Lung microvascular endothelial cell (primary cell): Measurements from ENCODE around the gene BIN1. TPM values are rescaled to one million over a fixed set of nuclear protein-coding genes. Genes with fewer than 3 reads are reported as not detected.
A peak's percentile ranks its signal among the peaks of the same experiment; 100 is the strongest.

ENCODE experiments used
- DNase-seq, 2 donors: peaks; one replicate each; pipeline versions ENCODE4 v3.0.0 to v3.0.0-alpha.2; 2010; ENCODE audit warnings: low read depth in 2 of 2
- total RNA-seq: library from RNA; depleted of rRNA; stranded (reverse); fragments of >200 nt; gene quantifications from 2 replicates; pipeline ENCODE4 v1.2.1, GENCODE V29; 2014

BIN1 gene, protein sequence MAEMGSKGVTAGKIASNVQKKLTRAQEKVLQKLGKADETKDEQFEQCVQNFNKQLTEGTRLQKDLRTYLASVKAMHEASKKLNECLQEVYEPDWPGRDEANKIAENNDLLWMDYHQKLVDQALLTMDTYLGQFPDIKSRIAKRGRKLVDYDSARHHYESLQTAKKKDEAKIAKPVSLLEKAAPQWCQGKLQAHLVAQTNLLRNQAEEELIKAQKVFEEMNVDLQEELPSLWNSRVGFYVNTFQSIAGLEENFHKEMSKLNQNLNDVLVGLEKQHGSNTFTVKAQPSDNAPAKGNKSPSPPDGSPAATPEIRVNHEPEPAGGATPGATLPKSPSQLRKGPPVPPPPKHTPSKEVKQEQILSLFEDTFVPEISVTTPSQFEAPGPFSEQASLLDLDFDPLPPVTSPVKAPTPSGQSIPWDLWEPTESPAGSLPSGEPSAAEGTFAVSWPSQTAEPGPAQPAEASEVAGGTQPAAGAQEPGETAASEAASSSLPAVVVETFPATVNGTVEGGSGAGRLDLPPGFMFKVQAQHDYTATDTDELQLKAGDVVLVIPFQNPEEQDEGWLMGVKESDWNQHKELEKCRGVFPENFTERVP
- 30.0 and 37.3 TPM in 2 replicates for total RNA-seq

DNA sequence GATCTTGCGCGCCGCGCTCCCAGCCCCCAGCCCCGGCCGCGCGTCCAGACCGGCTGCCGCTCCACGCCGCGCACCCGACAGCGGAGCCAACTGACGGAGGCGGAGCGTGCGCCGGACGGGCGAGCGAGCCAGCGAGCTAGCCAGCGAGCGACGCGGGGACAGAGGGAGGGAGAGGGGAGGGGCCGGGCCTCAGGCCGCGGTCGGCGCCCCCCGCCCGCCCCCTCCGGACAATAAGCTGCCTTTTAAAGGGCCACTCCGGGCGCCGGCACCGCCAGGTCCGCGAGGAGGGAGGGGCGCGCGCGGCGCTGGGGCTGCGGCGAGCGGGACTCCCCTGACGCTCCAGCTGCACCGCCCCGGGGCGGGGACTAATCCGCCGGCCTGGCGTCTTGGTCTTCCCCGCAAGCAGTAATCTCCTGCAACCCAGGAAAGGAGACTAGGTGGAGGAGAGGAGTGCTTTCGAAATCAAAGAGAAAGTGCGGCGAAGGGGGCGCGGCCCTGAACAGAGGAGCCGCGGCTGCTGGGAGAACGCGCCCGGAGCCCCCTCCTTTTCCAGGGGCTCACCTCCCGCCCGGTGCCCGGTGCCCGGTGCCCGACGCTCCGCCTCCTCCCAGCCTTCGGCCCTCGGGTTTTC lies at the start of gene BIN1:
Gene BIN1 (minus strand): TSS at position 164 of the 631 bp plus-strand sequence. CDS start 211 bp downstream, outside the sequence.
- DNase-seq, result peak; percentile 94 to 95

DNA sequence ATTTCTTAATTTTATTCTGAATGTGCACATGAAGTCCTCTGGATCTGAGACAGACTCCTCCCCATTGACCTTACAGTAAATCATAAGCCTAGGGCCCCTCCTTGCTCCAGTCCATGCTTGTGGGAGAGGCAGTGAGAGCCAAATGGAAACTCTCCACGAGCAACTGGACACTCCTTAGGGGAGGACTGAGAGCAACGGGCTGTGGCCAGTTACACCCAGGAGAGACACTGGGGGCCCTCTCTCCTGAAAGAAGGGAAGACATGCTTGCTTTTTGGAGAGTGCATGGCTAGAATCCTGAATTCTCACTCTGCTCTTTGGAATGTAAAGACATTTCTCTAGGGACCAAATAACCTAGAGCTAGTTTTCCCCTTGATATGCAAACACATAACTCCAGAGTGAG lies 49.0 kb upstream of the BIN1 start:
- DNase-seq, result no peak

DNA sequence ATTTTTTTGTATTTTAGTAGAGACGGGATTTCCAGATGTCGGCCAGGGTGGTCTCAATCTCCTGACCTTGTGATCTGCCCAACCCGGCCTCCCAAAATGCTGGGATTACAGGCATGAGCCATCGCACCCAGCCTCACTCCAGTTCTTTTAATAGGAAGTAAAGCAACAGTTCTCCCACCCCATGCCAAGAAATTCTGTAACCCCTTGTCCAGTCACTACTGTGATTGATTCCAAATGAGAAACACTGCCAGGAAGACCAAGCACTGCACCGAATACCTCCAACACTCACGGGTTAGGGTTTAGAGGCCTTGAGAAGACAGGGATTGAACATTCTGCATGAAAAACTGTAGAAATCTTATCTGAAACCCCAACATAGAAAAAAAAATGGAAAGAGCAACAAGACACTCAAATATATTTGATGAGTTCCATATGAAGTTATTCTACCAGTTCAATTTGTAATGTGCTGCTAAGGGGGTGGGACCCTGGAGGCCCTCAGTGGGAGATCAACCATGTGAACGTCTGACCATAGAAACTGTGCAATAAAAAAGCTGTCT lies 48.2 kb upstream of the BIN1 start:
- peak in 1 of 2 donors; percentile 37 for DNase-seq

DNA sequence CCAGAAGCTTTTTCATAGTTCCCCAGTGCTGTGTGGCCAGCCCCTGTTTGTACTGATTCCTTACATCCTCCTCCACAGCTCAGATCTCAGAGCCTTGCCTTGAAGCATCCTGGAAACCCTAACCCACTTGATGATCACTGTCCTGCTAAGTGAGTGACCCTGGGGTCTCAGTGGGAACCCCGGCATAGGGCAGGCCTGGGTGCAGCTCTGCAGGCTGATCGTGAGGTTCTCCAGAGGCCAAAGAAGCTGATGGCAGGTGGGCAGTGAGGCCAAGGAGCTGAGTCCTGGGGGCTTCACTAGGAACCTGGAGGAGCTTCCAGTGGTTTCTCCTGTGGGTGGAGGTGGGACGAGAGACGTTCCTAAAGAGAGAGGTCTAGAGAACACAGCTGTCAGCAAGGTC lies 47.4 kb upstream of the BIN1 start:
- DNase-seq, result no peak

DNA sequence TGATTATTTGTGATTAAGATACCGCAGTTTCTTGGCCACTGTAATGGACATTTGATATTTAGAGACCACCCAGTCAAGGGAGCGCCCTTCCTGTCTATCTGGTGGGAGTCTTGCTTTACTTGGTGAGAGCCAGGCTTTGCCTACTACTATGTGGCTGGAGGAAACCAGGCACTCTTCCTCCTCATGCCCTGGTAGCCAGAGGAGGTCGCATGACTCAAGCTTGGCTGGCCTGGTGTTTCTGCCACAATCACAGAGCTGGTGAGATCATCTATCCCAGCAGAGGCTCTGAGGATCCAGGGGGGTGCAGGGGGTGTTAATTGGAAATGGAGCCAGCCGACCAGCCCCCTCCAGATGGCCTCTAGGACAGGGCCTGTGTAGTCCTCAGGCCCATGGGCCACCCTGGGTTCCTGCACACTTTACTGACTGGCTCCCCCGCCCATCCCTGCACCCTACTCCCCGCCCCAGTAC lies 46.8 kb upstream of the BIN1 start:
- DNase-seq, result peak; percentile 59 to 94

DNA sequence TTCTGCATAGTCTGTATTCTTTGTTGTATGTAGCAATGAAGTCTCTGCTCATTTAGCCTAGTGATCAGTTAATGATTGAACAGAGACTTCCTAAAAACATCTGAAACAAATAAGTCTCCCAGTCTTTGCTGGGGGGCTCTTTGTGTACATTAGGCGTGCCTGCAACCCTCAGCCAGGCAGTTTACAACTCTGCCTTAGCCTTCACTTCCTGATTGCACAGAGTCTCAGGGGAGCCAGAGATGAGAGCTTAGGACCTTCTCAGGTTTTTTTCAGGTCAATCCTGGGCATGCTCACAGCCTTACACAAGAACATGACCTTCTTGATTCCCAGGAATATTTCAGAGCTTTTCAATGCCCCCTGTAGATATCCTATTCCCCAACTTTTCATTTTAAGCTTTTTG lies 44.0 kb upstream of the BIN1 start:
- no peak for DNase-seq

DNA sequence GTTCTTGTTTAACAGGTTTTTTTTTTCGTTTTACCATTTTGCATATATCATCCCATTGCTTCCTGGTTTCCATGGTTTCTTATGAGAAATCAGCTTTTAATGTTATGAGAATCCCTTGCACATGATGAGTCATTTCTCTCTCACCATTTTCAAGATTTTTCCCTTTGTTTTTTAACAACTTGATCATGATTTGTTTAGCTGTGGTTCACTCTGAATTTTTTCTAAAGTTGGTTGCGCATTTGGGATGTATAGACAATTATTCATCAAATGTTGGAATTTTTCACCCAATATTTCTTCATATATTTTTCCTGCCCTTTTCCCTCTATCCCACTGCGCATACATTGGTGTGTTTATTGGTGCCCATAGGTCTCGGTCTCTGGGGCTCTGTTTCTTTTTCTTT lies 42.4 kb upstream of the BIN1 start:
- peak; percentile 22 to 86 for DNase-seq

DNA sequence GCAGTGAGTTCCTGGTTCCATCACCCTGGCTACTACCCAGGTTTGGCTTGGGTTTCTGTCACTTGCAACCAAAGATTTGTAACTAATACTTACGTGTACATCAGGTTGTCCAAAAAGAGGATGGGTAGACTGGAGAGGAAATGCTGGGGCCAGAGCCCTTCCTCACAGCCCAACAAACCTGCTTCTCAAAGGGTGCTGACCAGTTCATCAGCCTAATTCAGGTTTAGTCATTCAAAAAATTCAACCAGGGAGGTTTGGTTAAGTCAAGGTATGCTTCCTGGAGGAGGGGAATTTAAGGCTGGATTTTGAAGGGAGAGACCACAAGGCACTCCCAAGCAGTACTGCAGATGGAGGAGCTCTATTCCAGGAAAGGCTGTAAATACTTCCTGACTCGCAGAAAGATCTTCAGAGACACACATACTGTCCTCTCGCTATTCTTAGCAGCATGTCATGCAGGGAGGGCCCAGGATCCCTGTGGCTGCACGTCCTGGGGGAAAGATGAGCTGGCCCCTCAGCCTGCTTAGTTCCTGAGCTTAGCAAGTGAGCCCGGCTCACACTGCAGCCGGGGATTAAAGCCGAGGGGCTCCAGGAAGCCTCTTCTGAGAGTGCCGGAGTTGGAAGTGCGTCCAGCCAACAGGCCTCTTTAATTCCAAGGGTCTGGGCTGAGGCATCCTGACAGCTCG lies 40.0 kb upstream of the BIN1 start:
- no peak for DNase-seq

DNA sequence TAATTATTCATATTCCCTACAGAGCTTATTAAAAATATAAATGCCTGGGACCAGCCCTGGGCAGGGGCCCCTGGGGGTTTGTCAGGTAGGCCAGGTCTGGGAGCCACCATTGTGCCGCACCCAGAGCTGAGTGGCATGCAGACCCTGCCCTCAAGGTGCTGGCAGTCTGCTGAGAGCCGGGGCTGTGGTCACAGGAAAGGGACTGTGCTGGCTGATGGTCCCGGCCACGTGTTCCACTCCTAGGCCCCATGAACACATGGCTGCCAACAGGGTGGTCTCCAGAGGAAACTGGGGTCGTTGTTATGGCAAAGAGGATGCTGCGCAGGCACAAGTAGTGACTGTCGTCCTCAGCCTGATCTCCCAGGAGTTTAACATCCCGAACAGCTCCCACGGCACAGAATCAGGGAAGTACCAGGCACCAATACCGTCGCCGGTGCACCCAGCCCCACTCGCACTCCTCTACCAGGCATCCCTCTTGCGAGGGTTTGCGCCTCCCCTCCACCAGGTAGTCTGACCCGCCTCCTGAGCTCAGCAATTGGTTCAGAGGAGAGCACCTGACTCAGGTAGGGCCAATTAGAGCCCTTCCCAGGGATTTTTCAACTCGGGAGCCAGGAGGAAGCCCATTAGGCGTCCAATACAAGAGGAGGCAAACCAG lies 39.2 kb upstream of the BIN1 start:
- DNase-seq, result no peak

DNA sequence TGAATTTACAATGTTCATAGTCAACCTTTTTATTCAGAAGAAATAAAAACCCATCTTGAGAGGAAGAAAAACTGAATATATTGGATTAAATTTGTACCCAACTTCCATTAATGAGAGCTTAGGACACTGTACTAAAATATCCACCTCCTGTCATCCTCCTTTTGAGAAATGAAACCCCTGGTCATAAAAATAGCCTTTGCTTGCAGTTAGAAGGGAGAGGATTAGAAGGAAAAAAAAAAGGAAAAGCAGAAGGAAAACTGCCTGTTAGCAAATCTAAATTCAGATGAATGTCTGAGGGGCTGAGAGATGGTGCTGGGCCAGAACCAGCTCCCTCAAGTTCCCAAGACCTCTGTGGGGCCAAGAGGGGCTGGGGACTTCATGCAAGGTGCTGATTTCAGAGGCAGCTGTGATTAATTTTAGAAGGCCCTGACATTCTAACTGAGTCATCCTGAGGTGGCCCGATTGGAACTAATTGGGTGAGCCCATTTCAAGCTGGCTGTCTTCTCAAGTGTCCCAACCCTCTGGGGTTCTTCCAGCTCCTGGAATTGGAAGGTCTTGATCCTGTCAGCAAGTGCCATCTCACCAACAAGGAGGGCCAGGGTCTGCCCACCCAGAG lies 38.4 kb upstream of the BIN1 start:
- peak in 1 of 2 donors; percentile 37 for DNase-seq

DNA sequence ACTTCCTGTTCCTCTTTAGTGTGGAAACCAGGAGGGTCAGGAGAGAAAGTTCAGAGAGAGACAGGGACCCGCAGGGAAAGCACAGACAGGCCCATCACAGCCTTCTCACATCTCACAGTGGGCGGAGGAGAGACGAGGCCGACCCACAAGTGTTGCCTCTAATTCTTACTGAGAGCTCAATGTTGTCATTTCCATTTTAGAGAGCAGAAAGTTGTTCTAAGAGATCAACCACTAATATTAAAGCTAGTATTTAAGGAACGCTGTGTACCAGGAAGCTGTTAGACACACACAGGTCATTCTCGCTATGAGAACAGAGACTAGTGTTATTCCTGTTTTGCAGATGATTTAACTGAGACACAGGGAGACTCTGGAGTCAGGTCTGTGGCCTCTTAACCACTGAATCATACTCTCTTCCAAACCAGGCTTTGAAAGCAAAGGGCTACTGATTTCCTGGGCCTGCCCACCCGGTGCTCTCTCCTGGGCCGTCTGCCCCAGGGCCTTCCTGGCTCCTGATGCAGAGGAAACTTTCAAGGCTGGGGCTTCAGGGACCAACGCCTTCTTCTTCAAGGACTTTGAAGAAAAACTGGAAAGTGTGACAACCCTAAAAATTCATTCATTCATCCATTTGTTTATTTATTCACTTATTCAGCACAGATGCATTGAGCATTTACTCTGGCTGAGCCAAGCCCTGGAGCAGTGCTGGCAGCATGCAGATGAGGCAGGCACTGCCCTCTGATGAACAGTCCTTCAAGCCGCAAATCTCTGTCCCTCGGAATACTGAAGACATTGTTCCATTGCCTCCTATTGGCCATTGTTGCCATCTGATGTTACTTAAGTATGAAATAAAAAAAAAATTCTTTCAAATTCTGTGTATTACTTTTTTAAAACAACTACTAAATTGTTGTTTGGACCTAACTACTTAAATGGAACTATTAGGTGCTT lies 37.2 kb upstream of the BIN1 start:
- DNase-seq, result peak in 1 of 2 donors; percentile 78

DNA sequence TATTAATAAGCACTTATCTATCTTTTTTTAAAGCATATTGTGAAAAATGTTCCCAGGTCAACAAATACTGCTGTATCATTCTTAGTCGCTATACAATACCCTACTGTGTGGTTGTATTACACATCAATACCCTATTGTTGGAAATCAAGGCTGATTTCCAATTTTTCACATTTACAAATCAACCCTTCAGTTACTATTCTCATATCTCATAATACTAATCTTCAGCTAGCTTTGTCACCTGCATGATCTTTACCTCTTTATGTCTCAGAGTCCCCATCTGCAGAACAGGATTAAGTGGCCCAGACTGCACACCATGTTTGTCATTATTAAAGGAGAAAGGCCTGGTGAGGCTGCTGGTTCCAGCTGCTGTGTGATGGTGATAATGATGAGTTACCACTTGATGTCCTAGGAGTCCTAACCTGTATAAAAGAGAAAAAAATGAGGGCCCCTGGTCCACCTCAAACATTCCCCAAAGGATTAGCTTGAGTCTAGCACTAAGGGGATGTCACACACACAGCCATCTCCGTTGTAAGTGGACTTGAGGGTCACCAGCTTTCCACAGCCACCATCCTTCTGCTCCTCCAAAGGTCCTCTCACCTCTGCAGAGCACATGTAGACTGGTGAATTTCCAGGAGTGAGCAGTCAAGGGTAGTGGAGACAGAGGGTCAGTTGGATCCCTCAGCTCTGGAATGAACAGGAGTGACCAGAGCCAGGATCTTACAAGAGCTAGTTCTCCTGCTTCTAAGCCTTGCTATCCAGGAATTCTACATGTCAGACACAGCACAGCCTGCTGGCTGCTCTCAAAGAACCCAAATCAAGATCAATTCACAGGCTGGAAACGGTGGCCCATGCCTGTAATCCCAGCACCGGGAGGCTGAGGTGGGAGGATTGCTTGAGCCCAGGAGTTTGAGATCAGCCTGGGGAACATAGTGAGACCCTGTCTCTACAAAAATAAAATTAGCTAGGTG lies 36.0 kb upstream of the BIN1 start:
- DNase-seq, result peak in 1 of 2 donors; percentile 16

DNA sequence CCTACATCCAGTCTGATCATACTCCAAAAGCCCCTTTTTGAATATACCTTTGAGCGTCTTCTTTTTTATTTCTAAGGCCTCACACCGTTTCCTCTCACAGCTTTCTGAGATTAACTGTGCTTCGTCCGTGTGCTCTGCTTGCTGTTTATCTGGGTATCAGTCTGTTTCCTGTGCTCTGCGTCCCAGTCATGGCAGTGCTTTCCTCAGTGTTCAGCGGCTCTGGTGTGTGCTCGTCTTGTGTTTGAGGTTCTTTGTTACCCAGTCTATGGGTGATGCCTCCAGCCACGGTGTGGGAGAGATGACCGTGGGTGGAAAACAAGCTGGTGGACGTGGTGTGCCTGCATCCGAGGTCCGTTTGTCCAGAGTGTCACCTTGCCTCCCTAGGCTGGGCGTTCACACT lies 33.6 kb upstream of the BIN1 start:
- DNase-seq, result peak in 1 of 2 donors; percentile 48

DNA sequence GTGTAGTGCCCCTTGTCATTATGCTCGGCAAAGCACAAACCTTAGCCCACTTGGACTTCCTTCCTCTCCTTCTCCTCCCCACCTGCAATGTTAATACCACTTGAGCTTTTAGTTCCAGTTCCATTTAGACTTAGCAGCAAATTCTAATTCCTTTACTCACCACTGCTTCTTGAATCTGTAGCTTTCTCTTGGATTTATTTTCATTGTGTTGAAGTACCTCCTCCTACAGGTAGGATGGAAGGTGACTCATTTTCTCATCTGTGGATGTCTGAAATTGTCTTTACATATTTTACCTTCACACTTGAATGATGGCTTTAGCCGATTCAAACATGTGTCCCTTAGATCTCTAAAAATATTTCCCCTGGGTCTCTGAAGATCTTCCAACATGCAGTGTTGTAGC lies 32.8 kb upstream of the BIN1 start:
- no peak for DNase-seq

DNA sequence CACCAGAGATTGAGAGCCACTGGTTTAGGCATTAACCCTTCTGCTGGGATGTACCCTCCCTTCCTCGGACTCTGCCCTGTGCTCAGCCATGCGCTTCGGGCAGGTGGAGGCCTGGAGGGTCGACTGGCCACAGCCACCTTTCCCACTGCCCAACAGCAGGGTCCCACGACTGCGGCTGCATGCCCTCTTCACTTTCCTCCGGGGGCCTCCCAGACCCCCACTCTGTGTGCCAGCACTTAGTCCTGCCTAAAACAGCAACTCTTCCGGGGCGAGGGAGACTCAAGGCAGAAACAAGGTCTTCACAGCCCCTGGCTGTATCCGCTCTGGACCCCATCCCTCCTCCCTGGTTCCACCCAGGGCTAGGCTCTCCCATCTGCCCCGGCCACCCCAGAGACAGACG lies 31.3 kb upstream of the BIN1 start:
- DNase-seq, result no peak

DNA sequence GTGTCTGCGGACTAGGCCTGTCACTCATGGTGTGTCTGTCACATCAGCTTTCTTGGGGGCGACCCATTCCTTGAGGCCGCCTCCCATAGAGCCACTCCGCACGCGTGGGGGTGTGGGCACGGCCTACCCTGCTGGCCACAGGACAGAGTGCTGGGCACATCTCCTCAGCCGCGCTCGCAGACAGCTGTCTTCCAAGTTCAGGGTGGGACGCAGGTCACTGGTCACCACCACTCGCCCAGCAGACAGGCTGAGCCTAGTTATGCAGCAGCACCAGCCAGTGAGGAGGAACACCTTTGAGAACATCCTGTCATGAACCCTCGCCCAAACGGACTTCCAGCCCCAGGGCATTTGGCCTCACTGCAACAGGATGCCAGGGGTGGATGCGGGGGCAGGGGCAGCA lies 30.8 kb upstream of the BIN1 start:
- DNase-seq, result no peak

DNA sequence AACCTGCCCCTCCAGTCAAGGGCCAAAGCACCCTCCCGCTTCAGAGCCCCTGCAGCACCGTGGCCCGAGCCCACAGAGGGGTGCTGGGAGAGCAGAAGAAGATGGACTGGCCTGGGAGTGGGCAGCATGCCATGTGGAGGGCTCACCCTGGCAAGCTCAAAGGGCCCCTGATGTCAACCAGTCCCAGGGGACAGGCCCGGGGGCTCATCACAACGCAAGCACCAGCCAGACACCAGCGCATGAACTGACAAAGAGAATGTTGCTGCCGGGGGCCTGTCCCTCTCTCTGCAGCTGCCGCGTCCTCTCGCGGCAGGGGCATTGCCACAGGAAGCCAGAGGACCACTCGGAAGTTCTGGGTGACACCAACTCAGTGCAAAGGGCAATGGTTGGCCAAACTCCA lies 30.3 kb upstream of the BIN1 start:
- DNase-seq, result no peak
